GM18520 (cell line): Measurements from ENCODE around the gene PARD6B.
"Not testable (repeated sequence)": the region's sequence is repeated elsewhere in the genome, so short reads cannot be mapped to it uniquely, and the experiment has no call there.

Experiments
- ATAC-seq: cut with Tn5 transposase; IDR thresholded peaks from one replicate; pipeline ENCODE4 v1.9.1; 2021; ENCODE audit not compliant: unreplicated experiment

Gene PARD6B, protein sequence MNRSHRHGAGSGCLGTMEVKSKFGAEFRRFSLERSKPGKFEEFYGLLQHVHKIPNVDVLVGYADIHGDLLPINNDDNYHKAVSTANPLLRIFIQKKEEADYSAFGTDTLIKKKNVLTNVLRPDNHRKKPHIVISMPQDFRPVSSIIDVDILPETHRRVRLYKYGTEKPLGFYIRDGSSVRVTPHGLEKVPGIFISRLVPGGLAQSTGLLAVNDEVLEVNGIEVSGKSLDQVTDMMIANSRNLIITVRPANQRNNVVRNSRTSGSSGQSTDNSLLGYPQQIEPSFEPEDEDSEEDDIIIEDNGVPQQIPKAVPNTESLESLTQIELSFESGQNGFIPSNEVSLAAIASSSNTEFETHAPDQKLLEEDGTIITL

DNA sequence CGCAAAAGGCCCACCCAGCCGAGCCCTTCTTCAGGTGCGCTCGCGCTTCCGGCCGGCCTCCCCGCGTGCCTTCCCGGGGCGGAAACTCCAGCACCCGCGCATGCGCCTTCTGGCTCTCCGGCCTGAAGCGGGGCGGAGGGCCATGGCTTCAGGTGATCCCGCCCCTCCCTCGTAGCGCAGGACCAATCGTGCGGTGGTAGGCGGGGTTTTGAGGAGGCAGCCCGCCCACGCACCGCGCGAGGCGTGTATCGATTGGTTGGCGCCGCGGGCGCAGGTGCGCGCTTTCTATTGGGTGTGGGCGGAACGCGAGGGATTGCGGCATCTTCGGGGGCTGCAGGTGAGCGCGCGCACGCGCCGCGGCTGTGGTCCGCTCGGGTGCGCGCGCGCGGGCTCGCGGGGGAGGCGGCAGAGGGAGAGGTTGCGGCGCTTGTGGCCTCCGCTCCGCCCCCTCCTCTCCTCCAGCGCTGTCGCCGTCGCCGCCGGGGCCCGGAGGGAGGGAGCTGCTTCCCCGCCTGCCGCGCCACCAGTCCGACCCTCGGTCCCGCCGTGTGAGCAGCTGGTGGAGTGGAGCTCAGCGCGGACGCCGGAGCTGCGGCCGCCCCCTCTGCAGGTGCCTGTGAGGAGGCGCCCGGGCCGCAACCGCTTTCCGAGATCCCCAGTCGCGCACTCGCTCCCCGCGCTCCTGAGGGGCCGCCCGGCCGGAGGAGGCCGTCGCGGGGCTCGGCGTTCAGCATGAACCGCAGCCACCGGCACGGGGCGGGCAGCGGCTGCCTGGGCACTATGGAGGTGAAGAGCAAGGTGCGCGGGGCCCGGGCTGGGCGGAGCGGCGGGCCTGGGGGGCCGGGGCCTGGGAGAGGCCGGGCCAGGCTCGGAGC, at the start of gene PARD6B:
PARD6B (plus strand) TSS at position 526 of the 875 bp plus-strand sequence; CDS start at position 733, 207 bp downstream.
- peak; percentile 84 for ATAC-seq

DNA sequence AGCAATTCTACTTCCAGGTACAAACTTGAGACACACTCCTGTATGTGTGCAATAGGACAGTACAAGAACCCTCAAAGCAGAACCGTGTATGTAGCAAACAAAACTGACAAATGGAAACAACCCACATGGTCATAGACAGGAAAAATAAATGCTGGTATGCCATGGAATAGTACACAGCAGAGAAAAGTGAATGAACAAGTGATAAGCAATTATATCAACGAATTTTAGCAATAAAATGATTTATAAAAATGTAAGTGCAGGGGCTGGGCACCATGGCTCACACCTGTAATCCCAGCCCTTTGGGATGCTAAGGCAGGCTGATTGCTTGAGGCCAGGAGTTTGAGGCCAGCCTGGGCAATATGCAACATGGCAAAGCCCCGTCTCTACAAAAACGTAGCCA, 49.3 kb upstream of the PARD6B start:
- ATAC-seq: no peak

DNA sequence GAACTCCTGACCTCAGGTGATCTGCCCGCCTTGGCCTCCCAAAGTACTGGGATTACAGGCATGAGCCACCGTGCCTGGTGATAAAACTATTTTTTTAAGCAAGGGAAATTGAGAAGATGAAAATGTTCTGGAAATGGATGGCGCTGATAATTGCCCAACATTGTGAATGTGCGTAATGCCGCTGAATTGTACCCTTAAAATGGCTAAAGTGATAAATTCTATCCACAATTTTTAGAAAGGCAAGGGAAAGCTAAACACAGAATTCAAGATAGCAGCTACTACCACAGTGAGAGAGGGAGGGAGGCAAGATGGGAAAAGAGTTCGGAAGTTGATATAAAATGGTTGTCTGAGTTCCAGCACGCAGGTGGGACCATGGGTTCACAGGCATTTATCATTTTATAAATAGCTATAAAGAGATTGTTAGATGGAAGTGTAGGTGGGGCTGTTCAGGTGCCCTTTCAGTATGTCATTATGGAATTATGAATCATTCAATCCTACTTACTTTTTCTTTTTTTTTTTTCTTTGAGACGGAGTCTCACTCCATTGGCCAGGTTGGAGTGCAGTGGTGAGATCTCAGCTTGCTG, 48.3 kb upstream of the PARD6B start:
- no peak for ATAC-seq

DNA sequence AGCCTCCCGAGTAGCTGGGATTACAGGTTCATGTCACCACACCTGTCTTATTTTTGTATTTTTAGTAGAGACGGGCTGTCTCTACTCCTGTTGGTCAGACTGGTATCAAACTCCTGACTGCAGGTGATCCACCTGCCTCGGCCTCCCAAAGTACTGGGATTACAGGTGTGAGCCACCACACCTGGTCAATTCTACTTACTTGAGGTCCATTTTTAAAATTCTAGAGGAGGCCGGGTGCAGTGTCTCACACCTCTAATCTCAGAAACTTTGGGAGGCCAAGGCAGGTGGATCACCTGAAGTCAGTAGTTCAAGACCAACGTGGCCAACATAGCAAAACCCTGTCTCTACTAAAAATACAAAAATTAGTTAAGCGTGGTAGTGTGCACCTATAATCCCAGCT, 47.8 kb upstream of the PARD6B start:
- ATAC-seq: no peak

DNA sequence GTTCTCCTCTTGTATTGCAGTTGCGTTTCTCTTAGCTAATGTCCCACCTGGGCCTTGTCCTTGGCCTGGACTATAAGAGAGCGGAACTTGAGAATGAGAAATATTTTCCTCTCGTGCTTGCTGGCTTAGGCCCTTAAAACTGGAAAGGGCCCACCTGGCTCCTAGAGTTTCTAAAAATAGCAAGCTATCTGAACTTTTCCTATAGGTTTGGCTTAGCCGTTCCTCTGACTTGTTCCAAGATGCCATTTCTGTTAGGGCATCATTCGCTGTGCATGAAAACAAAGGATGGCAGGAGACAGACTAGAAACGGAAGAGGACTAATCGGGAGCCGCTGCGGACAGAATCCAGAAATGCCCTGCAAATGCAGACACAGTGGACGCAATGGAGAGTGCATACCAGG, 44.6 kb upstream of the PARD6B start:
- no peak for ATAC-seq

DNA sequence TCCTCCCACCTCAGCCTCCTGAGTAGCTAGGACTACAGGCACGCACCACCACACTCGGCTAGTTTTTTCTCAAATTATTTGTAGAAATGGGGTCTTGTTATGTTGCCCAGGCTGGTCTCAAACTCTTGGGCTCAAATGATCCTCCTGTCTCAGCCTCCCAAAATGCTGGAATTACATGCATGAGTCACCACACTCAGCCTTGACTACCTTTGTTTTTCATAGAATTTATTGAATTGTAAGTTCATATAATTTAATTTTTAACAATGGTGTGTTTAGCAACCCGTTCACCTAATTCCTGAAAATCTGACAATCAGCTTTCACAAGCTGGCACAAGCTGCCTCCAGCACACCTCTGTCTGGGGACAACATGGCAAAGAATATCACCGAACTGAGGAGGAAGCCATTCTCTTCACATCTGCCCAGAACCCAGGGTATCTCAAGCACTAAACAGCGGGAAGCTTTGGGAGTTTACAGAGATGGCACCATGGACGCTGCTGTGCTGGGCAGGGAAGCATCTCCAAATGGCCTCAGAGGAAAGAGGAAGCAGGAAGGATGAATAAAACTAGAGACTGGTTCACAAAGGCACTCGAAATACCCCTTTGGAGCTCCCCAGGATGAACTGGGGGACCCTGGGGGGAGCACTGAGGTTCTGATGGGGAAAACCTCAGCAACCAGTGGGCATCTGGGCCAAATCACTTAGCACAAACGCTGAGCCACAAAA, 43.0 kb upstream of the PARD6B start:
- ATAC-seq: no peak

DNA sequence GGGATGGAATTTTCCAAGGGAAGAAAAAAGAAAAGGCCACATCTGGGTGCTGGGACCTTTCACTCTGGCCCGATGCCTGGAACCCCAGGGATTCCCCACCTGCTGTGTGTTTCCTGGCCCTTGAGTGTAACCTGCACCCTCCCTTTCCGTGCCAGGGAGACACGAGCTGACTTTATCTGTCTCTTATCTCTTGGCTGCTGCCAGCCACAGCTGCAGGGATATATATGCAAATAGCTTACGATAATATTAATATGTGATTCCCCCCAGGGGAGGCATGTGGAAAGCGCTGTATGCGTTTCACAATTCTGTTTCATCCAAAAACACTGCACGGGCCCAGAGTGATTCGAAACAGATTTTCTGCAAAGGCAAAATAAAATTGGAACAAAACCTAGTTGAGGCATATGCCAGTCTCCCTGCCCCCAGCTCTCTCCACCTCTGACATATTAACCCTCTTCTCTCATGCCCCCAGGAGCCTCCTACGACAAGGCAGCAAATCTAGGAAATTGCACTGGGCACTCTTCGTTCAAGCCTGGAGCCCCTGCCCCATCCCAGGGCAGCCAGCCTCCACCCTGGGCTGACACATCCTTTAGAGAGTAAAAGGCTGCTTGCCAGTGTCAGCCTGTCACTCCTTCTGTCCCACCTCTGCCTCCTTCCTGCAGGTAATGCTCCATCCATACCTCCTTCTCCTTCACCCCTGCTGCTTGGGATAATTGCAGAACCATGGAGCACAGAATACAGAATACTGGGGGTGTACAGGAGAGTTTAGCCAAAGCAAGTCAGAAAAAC, 41.3 kb upstream of the PARD6B start:
- no peak for ATAC-seq

DNA sequence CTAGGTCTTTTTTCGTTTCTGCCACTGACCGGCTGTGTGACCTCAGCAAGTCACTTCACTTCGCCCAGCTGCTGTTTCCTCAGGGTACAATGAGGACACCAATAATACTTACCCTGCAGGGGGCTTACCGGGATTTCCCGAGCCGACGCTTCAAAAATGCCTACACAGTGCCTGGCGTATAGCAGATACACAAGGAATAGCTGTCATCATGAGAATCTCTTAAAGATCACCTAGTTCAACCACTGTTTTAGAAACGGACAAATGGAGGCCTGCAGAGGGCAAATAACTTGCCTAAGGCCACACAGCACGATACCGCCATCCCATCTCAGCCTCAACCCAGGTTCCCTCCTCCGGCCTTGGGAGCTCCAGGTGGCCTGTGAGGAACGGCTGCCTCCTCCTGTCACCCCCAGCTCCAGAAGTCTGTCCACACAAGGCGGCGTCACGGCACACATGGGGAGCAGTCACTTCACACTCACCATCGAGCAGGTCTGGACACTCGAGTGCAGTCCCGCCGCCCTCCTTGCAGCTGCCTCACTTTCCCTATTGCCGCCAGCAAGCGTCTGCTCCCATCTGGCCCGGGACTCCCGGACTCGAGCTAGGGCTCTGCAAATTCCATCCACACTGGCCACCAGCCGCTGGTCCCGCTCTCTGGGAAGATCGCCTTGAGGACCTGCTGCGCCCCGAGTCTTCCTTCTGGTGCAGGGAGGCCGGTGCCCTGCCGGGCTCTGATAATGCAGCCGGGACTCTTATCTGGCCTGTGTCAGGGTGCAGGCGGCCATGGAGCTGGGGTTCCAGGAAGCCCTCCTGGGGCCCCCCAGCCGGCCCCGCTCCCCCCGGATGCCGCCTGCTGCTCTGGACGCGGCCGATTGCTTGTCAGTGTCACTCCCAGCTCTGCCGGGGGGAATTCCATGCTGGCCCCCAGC, 40.5 kb upstream of the PARD6B start, which contains the start of gene RIPOR3:
RIPOR3 (minus strand) TSS at position 893 of the 923 bp plus-strand sequence; CDS start at position 479, 414 bp downstream.
- ATAC-seq: no peak

DNA sequence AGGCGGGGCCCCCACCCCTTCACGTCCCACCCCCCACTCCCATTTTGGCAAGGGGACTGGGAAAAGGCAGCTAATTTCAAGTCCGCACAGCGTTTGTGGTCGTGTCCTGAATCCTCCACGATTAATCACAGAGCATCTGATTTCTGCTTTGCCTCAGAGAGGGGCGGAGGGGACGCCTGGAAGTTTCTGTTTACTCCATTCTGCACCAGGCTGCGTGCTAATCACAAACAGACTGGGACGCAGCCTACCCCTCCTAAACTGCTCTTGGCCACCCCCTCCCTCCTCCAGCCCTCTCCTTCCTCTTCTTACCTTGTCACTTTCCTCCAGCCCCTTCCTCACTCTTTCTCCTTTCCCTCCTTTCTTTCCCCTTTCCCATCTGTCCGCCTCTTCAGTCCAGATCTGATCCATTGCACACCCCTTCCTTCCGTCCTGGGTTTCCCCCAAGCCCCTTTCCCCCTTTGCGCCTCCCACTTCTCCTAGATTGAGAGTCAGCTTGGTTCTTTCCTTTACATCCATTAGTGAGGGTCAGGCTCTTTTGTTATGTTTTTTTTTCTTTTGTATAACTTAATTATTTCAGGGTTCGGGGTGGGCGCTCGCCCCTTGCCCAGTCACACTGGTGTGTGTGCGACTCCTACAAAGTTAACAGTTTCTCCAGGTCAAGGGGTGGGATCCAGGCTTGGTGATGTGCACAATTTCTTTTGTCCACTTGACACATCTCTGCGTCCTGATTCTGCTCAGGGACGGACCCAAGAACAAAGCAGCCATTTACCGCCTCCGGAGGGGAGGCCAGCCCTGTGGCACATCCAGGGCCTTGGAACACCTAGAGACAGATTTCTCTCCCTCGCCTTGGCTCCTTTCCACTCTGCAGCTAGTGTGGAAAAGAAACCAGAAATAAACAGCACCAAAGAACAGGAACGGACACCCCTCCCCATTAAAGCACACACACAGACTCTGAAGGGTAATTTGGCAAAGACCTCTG, 39.5 kb upstream of the PARD6B start:
- ATAC-seq: no peak

DNA sequence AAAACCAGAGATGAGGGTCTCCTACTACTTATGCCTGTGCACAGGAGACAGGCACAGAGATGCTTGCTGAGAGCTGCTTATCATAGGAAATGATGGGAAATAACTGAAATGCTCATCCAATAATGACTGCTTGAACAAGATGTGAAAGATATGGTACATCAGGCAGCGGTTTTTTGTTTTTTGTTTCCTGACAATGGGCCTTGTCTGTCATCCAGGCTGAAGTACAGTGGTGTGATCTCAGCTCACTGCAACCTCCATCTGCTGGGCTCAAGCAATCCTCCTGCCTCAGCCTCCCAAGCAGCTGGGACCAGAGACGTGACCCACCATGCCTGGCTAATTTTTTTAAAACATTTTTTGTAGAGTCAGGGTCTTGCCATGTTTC, 38.8 kb upstream of the PARD6B start:
- ATAC-seq: no peak

DNA sequence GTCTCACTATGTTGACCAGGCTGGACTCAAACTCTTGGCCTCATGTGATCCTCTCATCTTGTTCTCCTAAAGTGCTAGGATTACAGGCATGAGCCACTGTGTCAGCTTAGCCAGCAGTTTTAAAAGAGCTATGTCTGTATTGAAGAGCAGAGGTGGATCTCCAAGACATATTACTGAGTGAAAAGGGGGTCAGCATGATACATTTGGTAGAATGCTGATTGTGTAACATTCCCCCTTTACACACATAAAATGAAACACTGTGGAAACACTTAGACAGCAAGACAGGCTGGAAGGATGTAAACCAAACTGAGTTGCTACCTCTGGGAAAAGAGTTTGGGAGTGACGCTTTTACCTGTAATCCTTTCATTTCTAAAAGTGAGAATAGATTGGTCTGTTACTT, 38.4 kb upstream of the PARD6B start:
- ATAC-seq: no peak

DNA sequence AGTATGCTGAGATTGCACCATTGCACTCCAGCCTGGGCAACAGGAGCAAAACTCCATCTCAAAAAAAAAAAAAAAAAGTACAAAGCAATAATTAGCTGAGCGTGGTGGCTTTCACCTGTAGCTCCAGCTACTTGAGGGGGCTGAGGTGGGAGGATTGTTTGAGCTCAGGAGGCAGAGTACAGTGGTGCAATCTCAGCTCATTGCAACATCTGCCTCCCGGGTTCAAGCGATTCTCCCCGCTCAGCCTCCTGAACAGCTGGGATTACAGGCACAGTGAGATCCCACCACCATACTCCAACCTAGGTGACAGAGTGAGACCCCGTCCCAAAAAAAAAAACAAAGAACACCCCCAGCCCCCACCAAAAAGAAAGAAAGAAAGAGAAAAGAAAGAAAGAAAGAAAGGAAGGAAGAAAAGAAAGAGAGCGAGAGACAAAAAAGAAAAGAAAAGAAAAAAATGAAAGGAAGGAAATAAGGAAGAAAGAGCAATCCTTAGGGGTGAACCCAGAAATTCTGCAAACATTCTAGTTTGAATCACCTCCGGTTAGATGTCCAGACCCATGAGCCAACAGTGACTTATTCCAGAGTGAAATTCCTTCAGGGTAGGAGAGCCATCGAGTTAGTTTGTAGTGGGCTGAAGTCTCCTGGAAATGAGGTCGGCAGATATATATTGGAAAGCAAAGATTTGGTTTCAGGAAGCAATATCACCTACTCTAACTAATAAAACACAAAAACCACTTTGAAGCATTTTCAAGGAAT, 36.8 kb upstream of the PARD6B start:
- ATAC-seq: no peak

DNA sequence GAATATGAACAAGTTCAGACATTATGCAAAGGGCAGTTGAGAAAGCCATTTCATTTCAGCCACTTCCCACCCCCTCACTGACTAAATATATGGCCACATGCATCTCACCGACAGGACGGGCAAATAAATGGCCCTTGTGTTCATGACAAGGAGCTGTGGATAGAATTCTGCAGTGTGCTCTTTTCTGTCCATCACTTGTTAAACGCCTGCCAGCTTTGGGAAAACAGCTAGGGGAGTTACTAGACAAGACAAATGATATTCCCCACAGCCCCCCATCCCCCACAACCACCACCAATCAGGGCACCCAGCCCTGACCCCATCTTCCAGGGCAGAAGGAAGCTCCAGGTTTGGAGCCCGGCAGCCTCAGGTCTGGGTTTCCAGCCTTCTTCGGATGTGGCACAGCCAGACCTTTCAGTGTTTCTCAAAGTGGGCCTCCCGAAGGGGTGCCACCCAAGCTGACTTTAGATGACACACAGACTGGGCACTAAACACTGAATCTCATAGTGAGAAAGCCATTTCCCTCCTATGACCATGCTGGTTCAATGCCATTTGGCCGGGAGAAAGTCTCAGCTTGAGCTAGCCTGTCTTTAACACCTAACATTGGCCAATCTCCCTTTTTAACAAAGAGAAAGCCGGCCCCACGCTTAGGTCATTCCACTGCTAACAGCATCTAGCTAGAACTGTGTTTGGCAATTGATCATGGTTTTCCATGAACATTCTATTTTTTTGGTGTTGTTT, 36.1 kb upstream of the PARD6B start:
- no peak for ATAC-seq

DNA sequence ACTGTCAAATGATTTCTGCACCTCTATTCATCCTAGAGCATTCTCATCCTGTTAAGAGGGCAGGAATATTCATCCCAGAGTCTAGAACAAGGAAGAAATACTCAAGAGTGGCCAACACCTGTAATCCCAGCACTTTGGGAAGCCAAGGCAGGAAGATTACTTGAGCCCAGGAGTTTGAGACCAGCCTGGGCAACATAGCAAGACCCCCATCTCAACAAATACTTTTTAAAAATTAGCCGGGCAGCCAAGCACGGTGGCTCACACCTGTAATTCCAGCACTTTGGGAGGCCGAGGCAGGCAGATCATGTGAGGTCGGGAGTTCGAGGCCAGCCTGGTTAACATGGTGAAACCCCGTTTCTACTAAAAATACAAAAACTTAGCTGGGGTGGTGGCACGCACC, 33.1 kb upstream of the PARD6B start:
- ATAC-seq: not testable (repeated sequence)

DNA sequence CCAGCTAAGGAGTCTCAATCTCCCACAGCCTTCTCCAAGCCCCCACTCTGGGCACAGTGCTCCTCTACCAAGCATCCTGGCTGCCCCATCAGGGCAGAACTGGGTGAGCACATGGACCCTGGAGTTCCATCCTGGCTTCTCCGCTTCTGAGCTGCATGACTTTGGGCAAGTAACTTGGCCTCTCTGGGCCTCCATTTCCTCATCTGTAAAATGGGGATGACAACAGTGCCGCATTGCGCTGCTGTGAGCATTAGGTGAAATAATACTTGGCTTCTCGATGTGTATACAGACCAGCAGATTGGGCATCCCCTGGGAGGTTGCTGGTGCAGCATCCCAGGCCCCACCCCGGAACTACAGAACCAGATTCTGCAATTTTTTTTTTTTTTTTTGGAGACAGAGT, 31.7 kb upstream of the PARD6B start:
- no peak for ATAC-seq
